Right ventricle myocardium superior (tissue), 1 donor: ENCODE results near the gene SLC27A6. TPM values are rescaled to one million over a fixed set of nuclear protein-coding genes. Genes with fewer than 3 reads are reported as not detected.

Experiments
- total RNA-seq: library from RNA; stranded (reverse); fragmentation: NEBNext Ultra II Directional; extraction: Animal tissue kit (Norgen Biotek cat#: 25700); gene quantifications from one replicate; pipeline ENCODE4 v1.2.1, GENCODE V29; 2021
- donor health status: DM: no; HTN: yes; CAD: no; lungs with severe emphysema.

The SLC27A6 gene
- total RNA-seq, 1 donor from 2014 or later = 82.3 TPM

Other genes starting within 250 kb of the SLC27A6 start
- 113 TPM for gene ISOC1, start 129.3 kb downstream of the SLC27A6 start, total RNA-seq